H1 (cell line): ENCODE data around the gene CEL. TPM values are rescaled to one million over a fixed set of nuclear protein-coding genes. Genes with fewer than 3 reads are reported as not detected.

Experiments used
- CTCF ChIA-PET: fragments of 300-600 bp; sonication (Branson Sonifier 250); formaldehyde crosslinking; loops from one replicate; lab custom pipeline; 2021; ENCODE audit not compliant: partially characterized antibody; lab: Charles Lee
- POLR2A ChIA-PET: fragments of 300-600 bp; sonication (Branson Sonifier 250); formaldehyde crosslinking; loops from one replicate; lab custom pipeline; 2021; ENCODE audit warnings: inconsistent platforms; ENCODE audit not compliant: partially characterized antibody; lab: Charles Lee
- DNase-seq, 2 experiments: peaks; one replicate each; pipeline versions ENCODE4 v3.0.0 to v3.0.0-alpha.2; 2010 to 2022; ENCODE audit warnings: low spot score in 2 of 2, low read depth in 1 of 2, mixed read lengths in 1 of 2
- FAIRE-seq: peaks from 2 replicates; lab custom pipeline; 2011; peaks lifted over from hg19 to GRCh38; lab: Jason Lieb, UNC
- H2AFZ ChIP-seq: 2 replicates; pipeline ENCODE4 v1.8.1; 2012; ENCODE audit warnings: low read length, inconsistent platforms
- H2AK5ac ChIP-seq: 2 replicates; pipeline ENCODE4 v1.6.1; 2013; ENCODE audit warnings: low read depth, low read length
- H2BK120ac ChIP-seq: replicated peaks from 2 replicates; pipeline ENCODE3; 2013; ENCODE audit warnings: low read depth, low read length, inconsistent platforms
- H2BK12ac ChIP-seq: 2 replicates; pipeline ENCODE4 v1.6.1; 2013; ENCODE audit warnings: low read depth, low read length
- H2BK15ac ChIP-seq: 2 replicates; pipeline ENCODE4 v1.6.1; 2013; ENCODE audit warnings: low read length
- H2BK20ac ChIP-seq: 2 replicates; pipeline ENCODE4 v1.6.1; 2013; ENCODE audit warnings: low read length
- H2BK5ac ChIP-seq: 2 replicates; pipeline ENCODE4 v1.6.1; 2013; ENCODE audit warnings: low read depth, low read length
- H3K14ac ChIP-seq: 2 replicates; pipeline ENCODE4 v1.6.1; 2013; ENCODE audit warnings: inconsistent platforms; ENCODE audit not compliant: insufficient read length
- H3K18ac ChIP-seq: 2 replicates; pipeline ENCODE4 v1.6.1; 2013; ENCODE audit warnings: low read length; ENCODE audit errors: extremely low read depth
- H3K23ac ChIP-seq: 2 replicates; pipeline ENCODE4 v1.6.1; 2013; ENCODE audit warnings: inconsistent platforms; ENCODE audit not compliant: insufficient read length
- H3K23me2 ChIP-seq: 2 replicates; pipeline ENCODE4 v1.6.1; 2013; ENCODE audit warnings: low read depth, low read length
- H3K27ac ChIP-seq: 2 replicates; pipeline ENCODE4 v1.6.1; 2011; ENCODE audit warnings: low read depth, low read length, inconsistent platforms
- H3K27me3 ChIP-seq, 4 experiments: replicated peaks in 1 of 4; 1 replicate in 1 of 4; 2 replicates in 3 of 4; pipeline versions ENCODE4 v1.6.1 to v1.8.1; 2011 to 2013; ENCODE audit warnings: low read length in 3 of 4, mild to moderate bottlenecking in 3 of 4, inconsistent platforms in 2 of 4, mixed read lengths in 2 of 4, moderate library complexity in 1 of 4; ENCODE audit not compliant: control insufficient read depth in 3 of 4, insufficient read depth in 3 of 4; ENCODE audit errors: extremely low read depth in 1 of 4
- H3K36me3 ChIP-seq, 4 experiments: 2 replicates each; pipeline versions ENCODE4 v1.6.1 to v1.8.1; 2011 to 2013; ENCODE audit warnings: mild to moderate bottlenecking in 4 of 4, low read length in 3 of 4, moderate library complexity in 2 of 4, control low read depth in 1 of 4, inconsistent platforms in 1 of 4; ENCODE audit not compliant: insufficient read depth in 4 of 4, control insufficient read depth in 2 of 4
- H3K4ac ChIP-seq: replicated peaks from 2 replicates; pipeline ENCODE3; 2013; ENCODE audit warnings: low read length, low read depth, mixed read lengths, inconsistent platforms; ENCODE audit not compliant: insufficient read length
- H3K4me1 ChIP-seq, 4 experiments: replicated peaks in 1 of 4; 1 replicate in 1 of 4; 2 replicates in 3 of 4; pipeline versions ENCODE4 v1.6.1 to v1.8.1; 2011 to 2013; ENCODE audit warnings: low read length in 3 of 4, inconsistent platforms in 2 of 4, mixed read lengths in 1 of 4; ENCODE audit not compliant: insufficient read depth in 4 of 4, control insufficient read depth in 3 of 4
- H3K4me2 ChIP-seq, 2 experiments: 2 replicates each; pipeline versions ENCODE4 v1.6.1 to v1.8.1; 2011 to 2013; ENCODE audit warnings: low read depth in 2 of 2, low read length in 2 of 2, control low read depth in 1 of 2, inconsistent platforms in 1 of 2, mild to moderate bottlenecking in 1 of 2; ENCODE audit not compliant: insufficient read depth in 1 of 2
- H3K4me3 ChIP-seq, 4 experiments: fragments of 200-600, 300-600 bp in 1 of 4; sonication (generic), shearing (Covaris generic), sonication (Bioruptor Twin) in 1 of 4; 2 replicates each; pipeline versions ENCODE4 v1.5.1 to v1.8.1; 2011 to 2016; ENCODE audit warnings: low read length in 4 of 4, low read depth in 3 of 4, control low read depth in 2 of 4, inconsistent platforms in 2 of 4, mild to moderate bottlenecking in 2 of 4, mixed read lengths in 1 of 4, moderate library complexity in 1 of 4; ENCODE audit not compliant: insufficient read depth in 2 of 4; ENCODE audit errors: extremely low read depth in 1 of 4
- H3K56ac ChIP-seq: replicated peaks from 2 replicates; pipeline ENCODE3; 2013; ENCODE audit warnings: low read depth, mild to moderate bottlenecking, mixed read lengths, low read length, inconsistent platforms; ENCODE audit not compliant: insufficient read length
- H3K79me1 ChIP-seq: 2 replicates; pipeline ENCODE4 v1.6.1; 2013; ENCODE audit warnings: low read depth, low read length, control low read depth
- H3K79me2 ChIP-seq, 2 experiments: 2 replicates each; pipeline versions ENCODE4 v1.6.1 to v1.8.1; 2012 to 2013; ENCODE audit warnings: low read length in 2 of 2, mild to moderate bottlenecking in 2 of 2, inconsistent platforms in 1 of 2; ENCODE audit not compliant: insufficient read depth in 2 of 2, control insufficient read depth in 1 of 2
- H3K9ac ChIP-seq, 4 experiments: replicated peaks in 1 of 4; 1 replicate in 1 of 4; 2 replicates in 3 of 4; pipeline versions ENCODE4 v1.6.1 to v1.8.1; 2011 to 2013; ENCODE audit warnings: low read depth in 3 of 4, low read length in 3 of 4, control low read depth in 2 of 4, mild to moderate bottlenecking in 2 of 4, moderate library complexity in 2 of 4, inconsistent platforms in 1 of 4; ENCODE audit errors: extremely low read depth in 1 of 4
- H3K9me3 ChIP-seq, 2 experiments: 2 replicates each; pipeline versions ENCODE4 v1.6.1 to v1.8.1; 2012 to 2013; ENCODE audit warnings: mild to moderate bottlenecking in 2 of 2, moderate library complexity in 2 of 2, control low read depth in 1 of 2, inconsistent platforms in 1 of 2, low read depth in 1 of 2, low read length in 1 of 2, mixed read lengths in 1 of 2; ENCODE audit not compliant: insufficient read depth in 2 of 2
- H4K20me1 ChIP-seq, 2 experiments: replicated peaks in 1 of 2; 2 replicates each; pipeline versions ENCODE3 to v1.8.1; 2011 to 2013; ENCODE audit warnings: inconsistent platforms in 2 of 2, low read length in 2 of 2, mild to moderate bottlenecking in 1 of 2; ENCODE audit not compliant: insufficient read depth in 2 of 2, control insufficient read depth in 1 of 2
- H4K5ac ChIP-seq: 2 replicates; pipeline ENCODE4 v1.6.1; 2013; ENCODE audit warnings: low read length, low read depth, mixed read lengths, inconsistent platforms; ENCODE audit not compliant: insufficient read length
- H4K8ac ChIP-seq: 2 replicates; pipeline ENCODE4 v1.8.0; 2013; ENCODE audit warnings: mild to moderate bottlenecking, moderate library complexity, low read length, inconsistent platforms; ENCODE audit not compliant: insufficient read depth; ENCODE audit errors: extremely low read depth
- H4K91ac ChIP-seq: replicated peaks from 2 replicates; pipeline ENCODE3; 2013; ENCODE audit warnings: low read length, mixed read lengths, inconsistent platforms; ENCODE audit not compliant: insufficient read length
- EZH2 ChIP-seq: fragments of 200-600 bp; sonication (generic); IDR thresholded peaks from 2 replicates; pipeline ENCODE4 v1.7.1; 2012; ENCODE audit warnings: low read depth, mild to moderate bottlenecking, moderate library complexity, low read length, inconsistent platforms; ENCODE audit not compliant: severe bottlenecking
- HDAC6 ChIP-seq: IDR thresholded peaks from one replicate; pipeline ENCODE4 v1.7.1; 2012; ENCODE audit warnings: low read depth, mild to moderate bottlenecking, inconsistent platforms, low read length, moderate library complexity
- JUND ChIP-seq: IDR thresholded peaks from 2 replicates; pipeline ENCODE4 v1.6.1; 2011; ENCODE audit warnings: mild to moderate bottlenecking, improper control_type of control experiment, low read length
- KDM5A ChIP-seq: fragments of 200-600 bp; IDR thresholded peaks from 2 replicates; pipeline ENCODE4 v1.7.1; 2012; ENCODE audit warnings: mild to moderate bottlenecking, low read length, inconsistent platforms, mixed read lengths
- TEAD4 ChIP-seq: IDR thresholded peaks from 2 replicates; pipeline ENCODE4 v1.6.1; 2012; ENCODE audit warnings: low read depth, low read length, inconsistent platforms, mixed read lengths
- WGBS, 2 experiments: shearing (Covaris generic) in 1 of 2; methylation state at CpG; one replicate each; pipeline versions ENCODE4 v1.1.6 to v1.1.7; 2013 to 2015; ENCODE audit warnings: low lambda C conversion rate in 2 of 2, mixed read lengths in 2 of 2, inconsistent platforms in 1 of 2, low coverage in 1 of 2, missing lambda C conversion rate in 1 of 2; ENCODE audit not compliant: insufficient replicate concordance in 2 of 2, insufficient coverage in 1 of 2, insufficient read length in 1 of 2; ENCODE audit errors: extremely low coverage in 1 of 2, missing lambda C conversion rate in 1 of 2; 5-methylcytosine and 5-hydroxymethylcytosine counted together
- polyA plus RNA-seq, 7 experiments: library from polyadenylated mRNA; depleted of rRNA in 3 of 7; stranded (reverse) in 5 of 7; unstranded in 2 of 7; fragments of >200 nt in 5 of 7; fragments of 200-250 nt in 2 of 7; gene quantifications; 1 replicate in 5 of 7; 2 replicates in 1 of 7; 4 replicates in 1 of 7; pipeline versions ENCODE4 v1.2.1 to v1.2.3, GENCODE V29; 2011 to 2013; ENCODE audit warnings: missing spikeins in 2 of 7, mixed read lengths in 2 of 7
- total RNA-seq: library from RNA; stranded (reverse); fragmentation: NEBNext Ultra II Directional; extraction: Animal tissue kit (Norgen Biotek cat#: 25700); gene quantifications from 2 replicates; pipeline ENCODE4 v1.2.1, GENCODE V29; 2021

The CEL gene
- total and polyA plus RNA-seq, 2 of the 8 experiments (the other 6 are each of a cell fraction or from before 2014, with no cell fraction given), result 1.8 to 3.4 TPM

DNA sequence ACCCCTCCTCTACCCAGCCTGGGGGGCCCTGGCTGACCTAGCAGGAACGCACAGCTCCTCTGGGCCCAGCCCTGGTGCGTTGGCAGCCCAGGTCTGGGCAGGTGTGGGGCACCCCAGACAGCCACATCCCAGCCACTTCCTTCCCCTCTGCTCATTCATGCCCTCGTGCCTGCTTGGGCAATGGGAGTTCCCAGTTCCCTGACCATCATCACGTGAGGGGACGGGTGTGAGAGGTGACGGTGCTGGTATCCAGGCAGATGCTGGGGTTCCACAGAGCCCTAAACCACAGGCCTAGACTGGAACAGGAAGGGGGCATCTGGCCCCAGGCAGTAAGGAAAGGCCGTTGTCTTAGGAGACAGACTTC, 50.9 kb downstream of the CEL start:
- Histone ChIP-seq H3K79me2 (no peaks in the 10 kb centered on the region), H3K9ac (no peak overlapping the region)
- 90% methylated on average over 7 of the region's 7 CpGs; no CpG with 5 or more reads in 1 of the 2 experiments for WGBS, 2 experiments

More for the DNA sequence above, 50.9 kb downstream of the CEL start:
- Histone ChIP-seq H2BK5ac (no peak overlapping the region), H3K27ac (no peak overlapping the region), H3K18ac (no peak overlapping the region), H2BK120ac (no peak overlapping the region), H3K4me3 (no peak overlapping the region), H2AFZ (no peak overlapping the region), H4K91ac (no peak overlapping the region), H4K5ac (no peak overlapping the region), H3K56ac (no peak overlapping the region), H4K20me1 (peaks cover 20 to 30% of the 10 kb centered on the region in 2 experiments), H3K79me1 (no peaks in the 10 kb centered on the region), H3K4ac (no peak overlapping the region), H3K9me3 (no peaks in the 10 kb centered on the region), H3K14ac (no peak overlapping the region), H2BK15ac (no peak overlapping the region), H2BK20ac (no peak overlapping the region), H4K8ac (no peak overlapping the region), H3K23ac (no peak overlapping the region), H3K27me3 (peaks cover 0 to 7% (median 2%) of the 10 kb centered on the region in 4 experiments; a peak in 3 of 7 replicates), H2BK12ac (no peak overlapping the region), H3K4me2 (no peak overlapping the region), H2AK5ac (no peak overlapping the region), H3K36me3 (peaks cover 0 to 7% (median 4%) of the 10 kb centered on the region in 4 experiments; a peak in 5 of 8 replicates), H3K23me2 (no peaks in the 10 kb centered on the region), H3K4me1 (peaks cover 0 to 4% (median 0%) of the 10 kb centered on the region in 4 experiments; a peak in 1 of 7 replicates)
- FAIRE-seq (no peak), DNase-seq (no peak)
- POLR2A ChIA-PET, result interaction anchor here (2.4 kb wide), 1 partner anchor 37 kb away, joined by 8 read pairs; no protein-coding TSS in a partner anchor
- CTCF ChIA-PET, result interaction anchor here (0.9 to 19.3 kb wide), 6 partner anchors 10 to 46 kb away, joined by 3 to 337 read pairs (median 10); no protein-coding TSS in a partner anchor
- TF ChIP-seq JUND (no peak), KDM5A (no peak), TEAD4 (no peak), EZH2 (no peak), HDAC6 (no peak)
